ENCODE data around the gene OVCH2.

GRCh38 chr11:7643314-7643713, 63.0 kb downstream of the OVCH2 start:
- no peak for TF ChIP-seq REST (IDR thresholded peaks at IDR 0.05; ENCODE audit: borderline replicate concordance)
- no peak for TF ChIP-seq TAF1 (IDR thresholded peaks at IDR 0.05; ENCODE audit: low read depth)
- no peak for TF ChIP-seq CTCF (IDR thresholded peaks at IDR 0.05; ENCODE audit: poor library complexity, severe bottlenecking)
- no peak for TF ChIP-seq MXI1 (conservative IDR thresholded peaks at IDR 0.05; ENCODE audit: poor library complexity, severe bottlenecking)
